ENCODE measurements around the gene SERHL2. TPM values are rescaled to one million over a fixed set of nuclear protein-coding genes. Genes with fewer than 3 reads are reported as not detected.
A peak's percentile ranks its signal among the peaks of the same experiment; 100 is the strongest.
"Not testable (repeated sequence)": the region's sequence is repeated elsewhere in the genome, so short reads cannot be mapped to it uniquely, and the experiment has no call there.

The SERHL2 gene
- total RNA-seq, 1 donor from 2014 or later: 1.4 TPM

DNA sequence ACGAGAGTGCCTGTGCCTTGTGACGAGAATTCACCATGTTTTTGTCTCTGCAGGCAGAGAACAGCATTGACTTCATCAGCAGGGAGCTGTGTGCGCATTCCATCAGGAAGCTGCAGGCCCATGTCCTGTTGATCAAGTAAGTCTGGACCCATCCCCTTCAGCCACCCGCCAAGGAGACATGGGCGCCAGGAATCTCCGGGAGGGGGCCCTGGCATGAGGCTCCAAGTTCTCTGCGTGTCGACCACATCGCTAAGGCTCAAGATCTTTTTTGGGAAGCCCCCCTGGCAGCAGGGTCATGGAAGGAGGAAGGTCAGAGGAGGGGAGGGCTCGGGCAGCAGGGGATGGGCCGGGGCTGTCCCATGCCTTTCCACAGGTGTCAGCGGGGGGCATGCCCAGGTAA is 17.3 kb downstream of the SERHL2 start:
- DNase-seq (ENCODE audit: extremely low read depth, low read depth, low spot score): not testable (repeated sequence)

DNA sequence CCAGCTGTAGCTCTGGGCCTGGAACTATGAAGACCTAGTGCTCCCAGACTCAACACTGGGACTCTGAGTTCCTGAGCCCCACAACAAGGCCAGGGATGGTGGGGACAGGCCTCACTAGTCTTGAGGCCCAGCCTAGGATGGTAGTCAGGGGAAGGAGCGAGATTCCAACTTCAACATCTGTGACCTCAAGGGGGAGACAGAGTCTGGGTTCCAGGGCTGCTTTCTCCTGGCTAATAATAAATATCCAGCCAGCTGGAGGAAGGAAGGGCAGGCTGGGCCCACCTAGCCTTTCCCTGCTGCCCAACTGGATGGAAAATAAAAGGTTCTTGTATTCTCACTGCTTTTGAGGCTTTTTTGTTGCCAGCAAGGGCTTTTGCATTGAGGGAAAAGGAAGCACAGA is 20.3 kb downstream of the SERHL2 start:
- not testable (repeated sequence) for DNase-seq (ENCODE audit: extremely low read depth, low read depth, low spot score)

DNA sequence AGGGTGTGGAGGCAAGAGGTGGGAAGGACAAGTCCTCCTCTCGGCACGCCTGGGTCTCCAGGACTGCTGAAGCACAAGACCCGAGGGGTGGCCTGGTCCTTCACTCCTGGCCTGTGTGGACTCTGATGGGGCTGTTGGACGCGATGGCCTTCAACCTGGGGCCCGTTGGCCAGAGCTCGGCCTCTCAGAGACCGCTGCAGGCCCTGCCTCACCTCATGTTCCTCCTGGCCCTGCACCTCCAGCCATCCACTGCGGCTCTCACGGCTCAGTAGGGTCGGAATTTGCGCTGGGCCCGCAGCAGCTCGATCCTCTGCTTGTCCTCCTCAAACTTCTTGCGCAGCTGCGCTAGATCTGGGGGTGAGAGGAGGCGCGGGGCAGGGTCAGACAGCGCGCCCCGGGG is 20.7 kb downstream of the SERHL2 start:
- DNase-seq (ENCODE audit: extremely low read depth, low read depth, low spot score): not testable (repeated sequence)

DNA sequence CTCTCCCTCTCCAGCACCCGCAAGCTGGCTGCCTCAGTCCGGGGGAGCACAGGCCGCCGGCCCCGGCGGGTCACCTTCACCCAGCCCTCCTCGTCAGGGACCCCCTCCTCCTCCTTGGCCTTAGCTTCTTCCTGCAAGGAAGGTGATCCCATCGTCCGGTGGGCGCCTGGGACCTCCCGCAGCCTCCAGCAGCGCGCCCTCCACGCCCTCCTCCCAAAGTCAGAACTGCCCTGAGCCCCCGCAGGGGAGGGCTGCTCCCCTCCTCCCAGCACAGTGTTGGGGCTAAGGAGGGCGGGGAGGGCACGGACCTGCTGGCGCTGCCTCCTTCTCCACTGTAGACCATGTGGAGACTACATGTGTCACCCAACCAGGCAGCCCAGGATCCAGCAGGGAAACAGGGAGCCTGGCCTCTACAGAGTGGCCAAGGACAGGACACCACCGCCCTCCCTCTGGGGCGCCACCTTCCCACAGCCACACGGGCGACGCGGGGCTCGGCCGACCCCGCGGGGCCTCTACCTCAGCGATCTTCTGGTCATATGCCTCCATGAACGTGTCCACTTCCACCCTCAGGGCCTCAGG is 22.3 kb downstream of the SERHL2 start:
- DNase-seq (ENCODE audit: extremely low read depth, low read depth, low spot score): not testable (repeated sequence)

DNA sequence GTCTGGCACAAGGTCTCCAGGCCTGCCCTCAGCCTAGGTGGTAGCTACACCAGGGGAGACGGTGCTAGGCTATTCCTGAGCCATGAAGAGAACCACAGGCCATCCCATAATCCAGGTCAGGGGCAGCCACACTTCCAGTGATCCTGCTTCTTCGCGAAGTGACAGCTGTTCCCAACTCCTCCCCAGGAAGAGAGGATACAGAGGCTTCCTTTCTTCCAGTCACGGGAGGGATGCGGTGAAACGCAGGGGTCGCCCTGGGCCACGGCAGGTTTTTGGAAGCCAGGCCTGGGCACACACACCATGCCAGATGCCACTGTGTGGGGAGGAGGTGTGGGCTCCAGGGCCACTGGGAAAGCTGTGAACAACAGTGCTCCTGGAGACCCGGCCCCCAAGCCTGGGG is 23.4 kb downstream of the SERHL2 start:
- DNase-seq (ENCODE audit: extremely low read depth, low read depth, low spot score): not testable (repeated sequence)

DNA sequence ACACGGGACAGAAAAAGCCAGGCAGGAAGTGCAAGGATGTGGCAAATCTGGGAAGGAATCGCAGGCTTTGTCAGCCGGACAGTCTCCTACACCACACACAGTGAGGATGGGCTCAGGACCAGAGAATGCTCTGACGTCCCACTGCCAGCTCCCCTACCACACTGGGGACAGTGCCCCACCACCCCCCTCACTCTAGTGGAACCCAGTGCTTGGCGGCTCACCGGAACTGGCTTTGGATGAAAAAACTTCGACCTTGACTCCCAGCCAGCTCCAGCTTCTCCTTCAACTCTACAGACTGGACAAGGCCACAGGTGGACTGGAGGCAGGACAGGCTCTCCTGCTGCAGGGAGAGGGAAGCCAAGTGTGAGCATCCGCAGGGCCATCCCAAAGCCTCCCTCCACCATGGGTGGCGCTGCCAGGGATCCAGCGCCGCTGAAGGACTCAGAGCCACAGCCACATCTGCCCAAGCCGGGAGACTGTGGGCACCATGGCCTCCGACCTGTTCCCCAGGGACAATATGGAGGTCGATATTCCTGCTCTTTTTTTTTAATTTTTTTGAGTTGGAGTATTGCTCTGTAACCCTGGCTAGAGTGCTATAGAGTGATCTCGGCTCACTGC is 24.0 kb downstream of the SERHL2 start:
- DNase-seq (ENCODE audit: extremely low read depth, low read depth, low spot score): no peak

DNA sequence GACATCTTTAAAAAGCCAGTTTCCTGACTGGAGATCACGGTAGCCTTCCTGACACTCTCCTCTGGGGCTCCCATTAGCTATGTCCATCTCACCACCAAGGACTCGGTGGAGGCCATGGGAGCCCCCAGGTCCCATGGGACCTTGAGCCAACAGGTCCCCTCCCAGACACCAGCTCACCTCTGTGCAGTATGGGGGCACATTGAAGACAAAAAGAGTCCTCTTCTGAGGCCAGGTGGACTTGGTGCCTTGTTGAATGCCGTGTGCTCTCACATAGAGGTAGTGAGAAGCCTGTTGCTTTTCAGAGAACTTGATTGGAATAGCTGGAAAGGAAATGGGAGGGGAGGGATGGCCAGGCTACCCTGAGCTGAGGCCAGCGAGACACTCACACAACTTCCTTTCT is 26.3 kb downstream of the SERHL2 start:
- DNase-seq (ENCODE audit: extremely low read depth, low read depth, low spot score): not testable (repeated sequence)

DNA sequence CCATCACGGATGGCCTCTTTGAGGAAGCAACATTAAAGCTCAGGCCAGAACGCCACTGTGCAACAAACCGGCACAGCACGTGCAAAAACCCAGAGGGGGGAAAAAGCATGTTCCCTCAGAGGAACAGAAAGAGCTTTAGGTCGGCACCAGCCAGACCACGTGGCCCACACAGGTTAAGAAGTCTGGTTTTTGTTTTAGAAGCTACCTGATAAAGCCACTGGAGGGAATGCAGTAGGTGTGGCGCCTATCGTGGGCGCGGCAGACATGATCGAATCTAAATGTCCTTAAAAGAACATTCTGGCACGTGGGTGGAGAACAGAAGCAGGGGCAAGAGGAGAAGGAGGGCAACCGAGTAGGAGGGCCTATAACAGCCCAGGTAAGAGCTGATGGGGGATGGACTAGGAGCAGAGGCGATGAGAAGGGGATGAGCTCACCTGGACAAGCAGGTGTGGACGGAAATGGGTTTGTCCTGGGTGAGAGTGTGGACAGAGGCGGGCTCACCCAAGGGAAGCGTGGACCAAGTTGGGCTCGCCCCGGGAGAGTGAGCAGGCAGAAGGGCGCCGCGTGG is 27.5 kb downstream of the SERHL2 start:
- not testable (repeated sequence) for DNase-seq (ENCODE audit: extremely low read depth, low read depth, low spot score)

DNA sequence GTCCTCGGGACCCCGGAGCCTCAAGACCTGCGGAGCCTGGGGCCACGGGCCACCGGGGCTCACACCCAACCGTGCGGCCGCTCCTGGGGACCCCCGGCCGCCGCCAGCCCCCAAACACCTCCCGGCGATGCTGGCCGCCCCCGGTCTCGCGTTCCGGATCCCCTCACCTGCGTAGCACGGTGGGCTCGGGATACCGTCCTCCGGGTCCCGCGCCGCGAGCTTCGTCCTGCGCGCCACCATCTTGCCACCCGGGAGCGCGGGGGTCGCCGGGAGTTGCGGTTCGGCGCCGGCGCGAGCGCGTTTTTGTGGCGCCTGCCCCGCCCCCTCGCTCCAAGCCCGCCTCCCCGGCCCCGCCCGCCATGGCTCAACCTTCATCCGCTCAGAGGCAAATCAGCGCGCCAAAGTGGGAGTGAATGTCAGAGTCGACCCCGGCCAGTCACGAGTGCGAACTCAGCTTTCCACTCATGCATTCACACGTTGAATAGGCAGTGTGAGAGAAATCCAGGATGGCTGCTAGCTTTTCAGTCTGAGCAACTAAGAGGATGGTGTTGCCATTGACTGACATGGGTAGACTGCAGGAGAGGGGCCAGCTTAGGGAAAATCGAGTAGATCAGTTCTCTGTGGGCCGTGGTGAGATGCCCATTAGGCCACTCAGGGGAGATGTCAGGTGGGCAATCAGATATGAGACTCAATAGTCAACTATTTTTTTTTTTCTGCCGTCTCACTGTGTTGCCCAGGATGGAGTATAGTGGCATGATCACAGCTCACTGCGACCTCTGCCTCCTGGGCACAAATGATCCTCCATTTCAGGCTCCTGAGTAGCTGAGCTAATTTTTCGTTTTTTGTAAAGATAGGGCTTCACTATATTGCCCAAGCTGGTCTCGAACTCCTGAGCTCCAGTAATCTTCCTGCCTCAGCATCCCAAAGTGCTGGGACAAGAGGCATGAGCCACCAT is 28.3 kb downstream of the SERHL2 start:
- DNase-seq (ENCODE audit: extremely low read depth, low read depth, low spot score): peak; percentile 3

DNA sequence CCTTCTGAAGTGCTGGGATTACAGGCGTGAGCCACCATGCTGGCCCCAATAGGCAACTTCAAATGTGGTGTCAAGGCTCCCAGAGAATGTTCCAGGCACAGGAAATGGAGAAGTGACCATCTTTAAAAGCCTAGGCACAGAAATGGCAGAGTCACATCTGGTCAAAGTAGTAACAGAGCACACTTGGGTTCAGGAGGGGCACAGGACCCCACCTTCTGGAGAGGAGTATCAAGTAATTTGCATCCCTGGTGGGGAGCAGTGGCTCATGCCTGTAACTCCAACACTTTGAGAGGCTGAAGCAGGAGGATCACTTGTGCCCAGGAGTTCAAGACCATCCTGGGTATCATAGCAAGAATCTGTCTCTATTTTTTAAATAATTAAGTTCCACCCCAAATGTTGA is 29.2 kb downstream of the SERHL2 start:
- DNase-seq (ENCODE audit: extremely low read depth, low read depth, low spot score): no peak

DNA sequence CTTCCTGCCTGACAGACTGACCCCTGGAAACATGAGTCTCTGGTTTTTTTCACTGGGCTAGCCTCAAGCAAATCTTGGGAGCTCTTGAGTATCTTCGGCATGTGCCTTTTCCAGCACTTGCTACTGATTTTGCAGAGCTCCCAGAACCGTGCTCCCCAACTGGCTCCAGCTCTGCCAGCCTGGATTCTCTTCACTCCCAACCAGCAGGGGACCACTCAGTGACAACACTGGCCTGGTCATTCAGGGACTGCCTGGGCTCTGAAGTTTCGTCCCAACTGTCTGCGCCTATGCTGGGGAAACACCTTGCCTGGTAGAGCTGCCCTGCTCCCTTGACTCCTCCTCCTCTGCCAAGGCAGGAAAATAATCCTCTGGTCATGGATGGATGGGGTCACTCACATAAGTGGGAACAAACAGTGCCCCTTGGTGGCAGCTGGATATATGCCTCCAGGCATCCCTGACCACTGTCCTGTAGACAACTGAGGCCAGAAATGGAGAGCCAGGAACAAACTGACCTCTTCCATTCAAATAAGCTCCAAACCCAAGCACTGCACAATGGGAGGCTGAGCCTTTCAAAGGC is 30.7 kb downstream of the SERHL2 start:
- DNase-seq (ENCODE audit: extremely low read depth, low read depth, low spot score): no peak

DNA sequence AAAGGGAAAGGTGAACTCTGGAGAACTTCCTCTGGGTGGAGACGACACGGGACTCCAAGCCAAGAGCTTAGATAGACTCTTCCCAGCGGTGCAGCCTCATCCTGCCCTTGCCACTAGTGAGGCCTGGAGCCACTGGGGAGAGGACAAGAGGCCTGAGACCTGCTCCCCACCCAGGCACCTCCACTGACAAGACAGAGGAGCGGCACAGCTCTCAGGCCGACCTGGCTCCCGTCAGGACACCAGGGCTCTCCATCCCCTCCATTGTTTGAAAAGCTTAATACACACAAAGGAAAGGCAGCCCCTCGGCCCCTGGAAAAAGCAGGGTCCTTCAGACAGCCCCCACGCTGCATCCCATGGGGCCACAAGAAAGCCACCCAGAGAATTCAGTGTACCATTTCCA is 31.3 kb downstream of the SERHL2 start:
- no peak for DNase-seq (ENCODE audit: extremely low read depth, low read depth, low spot score)

DNA sequence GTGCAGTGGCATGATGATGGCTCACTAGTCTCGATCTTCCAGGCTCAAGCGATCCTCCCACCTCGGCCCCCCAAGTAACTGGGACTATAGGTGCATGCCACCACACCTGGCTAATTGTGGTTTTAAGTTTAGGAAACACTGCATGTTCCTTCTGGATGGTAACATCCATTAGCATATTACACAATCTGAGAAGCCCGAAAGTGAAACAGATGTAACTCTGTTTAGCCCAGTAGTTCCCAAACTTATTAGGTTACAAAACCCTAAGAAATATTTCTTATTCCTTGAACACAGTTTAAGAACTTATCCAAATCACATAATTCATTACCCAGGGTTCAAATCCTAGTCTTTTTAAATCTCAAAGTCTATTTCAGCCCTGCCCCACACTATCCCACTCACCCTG is 32.6 kb downstream of the SERHL2 start:
- no peak for DNase-seq (ENCODE audit: extremely low read depth, low read depth, low spot score)

DNA sequence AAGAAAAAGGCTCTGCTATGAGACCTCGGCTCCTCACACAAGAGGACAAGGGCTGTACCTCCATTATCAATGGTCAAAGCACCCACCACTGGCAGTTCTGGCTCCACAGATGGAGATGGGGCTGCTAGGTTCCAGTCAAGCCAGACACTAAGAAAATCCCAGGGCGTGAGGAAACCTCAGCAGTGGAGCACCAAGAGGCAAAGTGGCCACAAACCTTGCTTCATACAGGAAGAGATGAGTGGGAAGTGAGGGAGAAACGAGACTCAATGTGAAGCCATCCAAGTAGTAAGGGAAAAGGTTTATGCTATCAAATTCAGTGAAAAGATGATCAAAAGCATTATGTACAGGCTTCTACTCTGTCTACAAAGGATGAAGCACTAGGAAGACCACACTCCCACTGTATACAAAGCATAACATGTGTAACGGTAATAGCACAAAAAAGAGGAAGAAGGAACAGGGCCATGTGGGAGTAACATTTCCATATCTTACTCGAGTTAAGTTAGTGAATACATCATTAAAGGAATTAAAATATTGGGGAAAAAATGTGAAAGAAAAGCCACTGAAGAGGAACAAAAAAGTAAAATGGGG is 33.9 kb downstream of the SERHL2 start:
- DNase-seq (ENCODE audit: extremely low read depth, low read depth, low spot score): no peak

DNA sequence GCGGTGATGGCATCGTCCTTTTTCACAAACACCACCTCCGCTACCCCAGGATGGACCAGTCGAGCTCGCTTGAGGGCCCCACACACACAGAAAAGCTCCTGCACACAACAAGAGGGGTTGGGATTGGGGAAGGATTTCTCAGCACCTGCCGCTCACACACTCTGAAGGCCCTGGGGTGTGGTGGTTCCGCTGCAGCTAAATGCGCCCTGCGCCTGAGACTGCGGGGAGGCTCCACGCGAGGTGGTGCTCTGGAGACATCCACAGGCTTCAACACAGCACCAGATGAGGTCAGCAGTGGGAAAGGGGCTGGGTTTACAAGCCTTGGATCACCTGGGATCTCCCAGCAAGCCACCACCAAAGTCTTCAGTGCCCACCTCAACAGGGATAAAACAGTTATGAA is 38.2 kb downstream of the SERHL2 start:
- no peak for DNase-seq (ENCODE audit: extremely low read depth, low read depth, low spot score)

DNA sequence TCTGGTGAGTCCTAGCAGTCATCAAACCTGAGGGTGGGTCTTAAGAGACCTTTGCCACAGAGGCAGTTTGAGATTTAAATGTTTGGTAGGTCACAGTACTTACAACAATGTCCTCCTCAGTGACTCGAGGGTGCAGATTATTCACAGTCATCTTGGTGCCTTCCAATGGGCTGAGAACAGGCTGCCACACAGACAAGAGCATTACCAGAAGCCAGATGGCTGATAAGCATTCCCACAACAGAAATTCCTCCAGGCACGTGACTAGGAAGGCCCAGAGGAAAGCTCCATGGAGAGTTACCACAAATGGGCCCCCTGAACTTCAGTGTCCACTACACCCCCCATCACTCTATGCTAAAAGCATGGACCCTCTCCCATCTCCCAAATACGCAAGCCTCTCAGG is 41.7 kb downstream of the SERHL2 start:
- DNase-seq (ENCODE audit: extremely low read depth, low read depth, low spot score): no peak

DNA sequence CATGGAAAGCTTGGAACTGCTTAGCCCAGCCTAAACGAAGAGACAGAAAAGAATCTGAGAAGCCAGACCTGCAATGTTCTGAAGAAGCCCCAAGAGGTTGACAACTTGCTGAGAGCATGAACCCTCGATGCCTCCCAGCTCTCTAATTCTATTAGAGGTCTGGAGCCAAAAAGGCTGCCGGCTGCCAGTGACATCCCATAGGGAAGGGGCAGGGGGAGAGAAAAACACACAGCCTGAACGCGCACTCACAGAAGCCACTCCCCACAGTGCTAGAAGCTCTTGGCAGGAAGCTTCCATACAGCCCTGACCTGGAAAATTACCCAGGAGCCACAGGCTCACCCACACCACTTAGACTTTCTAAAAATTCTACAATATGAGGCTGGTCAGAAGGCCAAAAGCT is 42.6 kb downstream of the SERHL2 start:
- DNase-seq (ENCODE audit: extremely low read depth, low read depth, low spot score): no peak

DNA sequence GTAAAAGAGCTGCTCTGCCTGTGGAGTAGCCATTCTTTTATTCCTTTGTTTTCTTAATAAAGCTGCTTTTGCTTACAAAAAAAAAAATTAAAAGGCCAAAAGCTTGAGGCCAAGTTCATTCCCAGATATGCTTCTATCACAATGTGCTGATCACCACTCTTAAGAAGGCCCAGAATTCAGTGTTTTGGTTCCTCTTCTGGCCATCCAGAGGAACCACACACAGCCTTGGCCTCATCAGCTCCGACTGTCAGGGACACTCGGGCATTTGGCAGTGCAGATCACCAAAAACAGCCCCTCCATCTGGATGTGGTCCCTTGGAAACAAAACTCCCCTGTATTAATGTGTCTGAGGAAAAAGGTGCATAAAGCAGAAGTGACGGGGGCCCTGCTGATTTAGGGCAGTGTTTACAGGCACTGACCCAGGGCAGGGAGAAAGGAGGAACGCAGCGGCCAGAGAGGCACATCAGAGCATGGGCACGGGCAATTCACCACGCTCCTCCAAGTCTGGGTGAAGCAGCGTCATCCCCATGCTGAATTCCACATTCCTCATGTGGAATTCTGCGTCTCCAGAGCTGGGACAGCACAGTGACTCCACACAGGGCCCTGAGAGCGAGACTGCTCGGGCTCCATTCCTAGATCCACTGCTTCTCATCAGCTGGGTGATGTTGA is 43.2 kb downstream of the SERHL2 start:
- DNase-seq (ENCODE audit: extremely low read depth, low read depth, low spot score): no peak

DNA sequence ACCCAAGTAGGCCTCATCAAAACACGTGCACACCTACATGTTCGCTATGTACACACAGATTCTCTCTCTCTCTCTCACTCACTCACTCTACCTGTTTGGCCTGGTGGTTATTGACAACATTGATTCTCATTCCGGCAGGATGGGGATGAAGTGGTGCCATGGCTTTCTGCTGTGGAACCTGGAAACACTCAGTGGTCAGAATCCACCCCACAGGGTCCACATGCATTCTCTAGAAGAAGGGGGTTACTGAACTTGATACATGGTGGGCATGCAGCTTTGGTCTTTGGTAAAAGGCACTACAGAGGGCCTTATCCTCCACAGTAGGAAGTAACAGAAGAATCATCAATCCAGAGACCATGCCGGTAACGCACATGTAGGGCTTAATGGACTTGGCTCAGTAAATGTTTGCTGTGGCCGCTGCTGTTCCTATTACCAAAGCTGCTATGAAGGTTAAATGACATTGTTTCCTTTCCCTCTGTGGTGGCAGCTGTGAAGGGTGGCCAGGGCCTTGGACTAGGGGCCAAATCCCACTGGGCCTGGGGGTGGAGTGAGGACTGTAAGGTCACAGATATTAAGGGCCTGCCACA is 48.2 kb downstream of the SERHL2 start:
- DNase-seq (ENCODE audit: extremely low read depth, low read depth, low spot score): no peak

DNA sequence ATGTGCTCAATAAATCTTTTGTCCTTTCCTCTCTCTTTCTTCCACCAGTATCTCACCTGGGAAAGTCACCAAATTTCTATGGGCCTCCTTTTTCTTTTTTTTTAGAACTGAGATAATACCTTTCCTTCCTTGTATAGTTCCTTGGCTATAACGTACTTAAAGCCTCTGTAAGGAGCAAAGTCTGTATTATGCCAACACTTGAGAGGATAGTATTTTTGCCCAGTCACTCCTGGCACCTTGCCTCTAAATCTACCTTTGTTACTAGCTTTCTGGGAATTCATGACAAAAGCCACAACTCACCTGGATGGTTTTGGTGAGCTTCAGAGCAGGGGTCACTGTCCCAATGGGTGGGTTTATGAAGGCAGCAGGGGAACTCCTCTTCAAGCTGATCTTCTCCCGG is 48.7 kb downstream of the SERHL2 start:
- DNase-seq (ENCODE audit: extremely low read depth, low read depth, low spot score): no peak
